GM18505 (cell line): ENCODE measurements around the gene RBM18.

Experiments
- ATAC-seq: cut with Tn5 transposase; IDR thresholded peaks from one replicate; pipeline ENCODE4 v1.9.1; 2021; ENCODE audit not compliant: unreplicated experiment
- POLR2A ChIP-seq: IDR thresholded peaks from 4 replicates; pipeline ENCODE4 v1.6.1; 2011; ENCODE audit warnings: borderline replicate concordance; ENCODE audit not compliant: insufficient read depth, insufficient read length; ENCODE audit errors: extremely low read depth

RBM18 gene

DNA sequence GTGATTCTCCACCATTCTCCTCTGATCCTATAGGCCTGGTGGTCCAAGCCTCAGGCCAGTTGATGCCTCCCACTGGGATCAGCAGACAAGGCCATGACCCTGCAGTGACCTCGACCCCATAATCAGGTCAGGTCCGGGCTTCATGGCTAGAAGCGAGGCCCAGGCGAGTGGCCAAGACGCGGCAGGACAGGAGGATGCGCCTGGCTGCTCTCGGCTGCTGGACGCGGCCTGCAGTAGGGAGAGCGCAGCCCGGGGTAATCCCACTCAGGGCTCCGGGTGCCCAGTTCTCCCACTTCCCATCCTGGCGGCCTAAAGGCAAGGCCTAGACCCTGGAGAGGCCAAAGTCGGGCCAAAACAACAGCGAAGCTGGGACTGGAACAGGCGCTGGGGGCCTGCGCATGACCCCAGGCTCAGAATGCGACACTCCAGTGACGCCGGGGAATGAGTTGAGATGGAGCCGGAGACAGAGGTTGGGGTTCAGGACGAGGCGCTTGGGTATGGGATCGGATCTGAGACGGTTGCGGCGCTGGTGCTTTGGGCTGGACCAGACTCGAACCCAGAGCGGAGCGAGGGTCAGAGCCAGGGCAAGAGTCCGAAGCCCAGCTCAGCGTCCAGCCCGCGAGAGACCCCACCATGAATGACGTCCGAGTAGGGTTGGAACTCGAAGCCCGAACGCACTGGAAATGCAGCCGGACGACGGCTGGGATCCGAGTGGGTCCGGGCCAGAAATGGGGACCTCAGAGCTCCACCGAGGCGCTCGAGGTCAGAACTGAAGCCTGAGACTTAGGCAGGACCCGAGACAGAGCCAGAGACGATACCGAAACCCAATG, 39.1 kb downstream of the RBM18 start:
- no peak for ATAC-seq
- TF ChIP-seq POLR2A, result no peak

- TF ChIP-seq POLR2A, result no peak
- ATAC-seq, result no peak
These were observed 41.2 kb downstream of the RBM18 start for GRCh38 chr9:122223435-122223834.

DNA sequence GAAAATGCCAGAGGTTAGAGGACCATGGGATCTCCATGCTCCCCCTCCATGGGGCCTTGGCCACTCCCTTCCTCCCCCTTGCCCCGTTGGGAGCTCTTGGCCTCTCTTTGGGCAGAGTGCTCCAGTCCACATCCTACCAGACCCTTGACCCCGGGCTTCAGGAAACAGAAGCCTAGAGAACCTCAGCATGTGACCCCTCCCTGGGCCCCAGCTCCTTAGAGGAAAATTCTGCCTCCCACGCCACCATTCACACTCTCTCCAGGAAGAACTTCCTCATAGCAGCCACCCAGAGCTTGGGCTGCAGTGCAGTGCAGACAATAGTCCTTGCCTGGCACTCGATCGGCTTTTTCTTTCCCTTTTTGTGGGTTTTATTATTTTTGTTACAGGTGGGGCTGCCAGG, 41.8 kb downstream of the RBM18 start:
- ATAC-seq, result no peak
- TF ChIP-seq POLR2A, result no peak

DNA sequence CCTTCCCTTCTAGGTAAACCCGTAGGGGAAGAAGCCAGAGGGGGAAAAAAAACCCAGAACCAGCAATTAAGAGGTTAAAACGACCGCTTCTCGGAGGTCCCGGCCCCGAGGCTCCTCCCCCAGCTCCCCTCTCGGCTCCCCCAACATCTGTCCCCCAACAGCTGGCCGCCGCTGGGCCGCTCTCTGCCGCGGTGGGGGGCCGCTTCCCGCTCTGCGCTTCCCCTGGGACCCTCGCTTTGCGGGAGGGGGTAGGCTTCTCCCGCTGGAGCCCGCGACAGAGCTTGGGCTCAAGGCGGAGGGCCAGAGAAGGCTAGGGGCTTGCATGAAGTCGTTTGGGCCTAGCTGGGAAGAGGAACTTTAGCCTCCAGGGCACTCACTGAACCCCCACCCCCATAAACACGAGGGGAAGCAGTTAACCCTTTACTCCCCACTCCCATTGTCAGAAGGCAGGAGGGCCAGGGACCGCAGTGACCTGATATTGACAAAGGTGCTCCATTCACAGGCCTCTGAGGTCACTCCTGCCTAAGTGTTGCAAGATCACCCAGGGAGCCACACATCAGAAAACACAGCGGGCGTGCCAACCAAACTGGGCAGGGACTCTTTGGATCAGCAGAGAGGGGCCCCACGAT, 43.3 kb downstream of the RBM18 start:
- ATAC-seq, result no peak
- TF ChIP-seq POLR2A, result no peak

DNA sequence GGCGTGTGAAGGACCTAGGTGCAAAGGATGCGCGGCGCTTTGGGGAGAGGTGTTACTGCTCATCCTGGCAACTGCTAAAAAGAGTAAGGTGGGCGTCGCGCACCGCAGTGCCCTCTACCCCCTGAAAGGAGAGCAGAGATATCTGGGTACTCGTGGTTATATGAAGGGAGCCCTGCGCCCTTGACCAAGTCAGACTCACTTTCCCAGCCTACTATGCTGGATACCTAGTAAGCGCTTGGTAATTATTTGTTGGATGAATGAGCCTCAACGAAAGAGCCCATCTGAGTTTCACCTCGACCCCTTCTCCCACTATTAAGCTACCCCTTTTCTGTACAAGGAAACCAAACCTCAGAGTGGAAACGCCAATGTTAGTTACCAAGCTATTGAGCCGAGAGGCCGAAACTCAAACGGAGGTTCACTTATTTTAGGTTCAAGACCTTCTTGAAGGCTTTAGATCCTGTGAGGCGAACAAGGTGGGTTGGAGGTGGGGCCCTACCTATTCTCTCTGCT, 43.9 kb downstream of the RBM18 start:
- ATAC-seq, result no peak

GRCh38 chr9:122219856-122220672, 44.6 kb downstream of the RBM18 start:
- TF ChIP-seq POLR2A, result no peak
- no peak for ATAC-seq

More for the DNA sequence above, 43.9 kb downstream of the RBM18 start:
- TF ChIP-seq POLR2A, result no peak

DNA sequence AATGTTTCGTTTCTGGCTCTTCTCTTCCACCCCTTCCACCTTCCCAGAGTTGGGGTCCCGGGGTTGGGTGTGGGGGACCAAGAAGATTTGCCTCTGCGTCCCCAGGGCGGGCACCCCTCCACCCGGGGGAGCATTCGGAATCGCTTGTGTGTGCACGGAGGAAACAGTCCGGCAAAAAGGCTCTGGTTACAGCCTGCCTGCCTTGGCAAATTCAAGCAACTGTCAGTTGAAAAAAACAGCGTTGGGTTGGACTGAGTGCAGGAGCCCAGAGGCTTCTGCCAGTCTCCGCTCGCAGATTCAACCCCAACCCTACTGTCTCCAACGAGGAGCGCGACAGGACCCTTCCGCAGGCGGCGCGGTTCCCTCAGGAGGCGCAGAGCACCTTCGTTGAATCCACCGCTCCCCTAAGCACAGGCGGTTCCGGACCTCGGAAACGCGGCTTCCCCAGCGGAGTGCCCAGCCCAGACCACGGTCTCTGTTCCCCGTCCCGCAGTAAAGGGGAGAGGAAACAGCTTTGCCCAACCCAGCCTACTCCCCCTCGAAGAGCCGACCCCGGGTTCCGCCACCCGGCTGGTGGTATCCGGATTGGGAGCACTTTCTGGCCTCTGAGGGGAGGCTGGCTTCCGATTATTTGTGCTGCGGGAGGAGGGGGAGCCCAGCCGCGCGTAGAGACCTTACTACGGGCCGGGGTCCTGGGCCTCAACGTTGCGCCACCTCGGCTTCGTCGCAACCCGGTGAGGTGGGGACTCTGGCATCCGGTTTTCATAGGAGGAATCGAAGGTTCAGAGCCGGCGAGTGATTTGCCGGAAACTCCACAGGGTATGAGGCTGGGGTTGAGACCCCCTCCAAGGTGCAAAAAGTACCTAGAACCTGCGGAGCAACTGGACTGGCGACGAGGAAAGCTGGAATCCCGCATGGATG, 45.4 kb downstream of the RBM18 start:
- no peak for ATAC-seq
- TF ChIP-seq POLR2A, result no peak

DNA sequence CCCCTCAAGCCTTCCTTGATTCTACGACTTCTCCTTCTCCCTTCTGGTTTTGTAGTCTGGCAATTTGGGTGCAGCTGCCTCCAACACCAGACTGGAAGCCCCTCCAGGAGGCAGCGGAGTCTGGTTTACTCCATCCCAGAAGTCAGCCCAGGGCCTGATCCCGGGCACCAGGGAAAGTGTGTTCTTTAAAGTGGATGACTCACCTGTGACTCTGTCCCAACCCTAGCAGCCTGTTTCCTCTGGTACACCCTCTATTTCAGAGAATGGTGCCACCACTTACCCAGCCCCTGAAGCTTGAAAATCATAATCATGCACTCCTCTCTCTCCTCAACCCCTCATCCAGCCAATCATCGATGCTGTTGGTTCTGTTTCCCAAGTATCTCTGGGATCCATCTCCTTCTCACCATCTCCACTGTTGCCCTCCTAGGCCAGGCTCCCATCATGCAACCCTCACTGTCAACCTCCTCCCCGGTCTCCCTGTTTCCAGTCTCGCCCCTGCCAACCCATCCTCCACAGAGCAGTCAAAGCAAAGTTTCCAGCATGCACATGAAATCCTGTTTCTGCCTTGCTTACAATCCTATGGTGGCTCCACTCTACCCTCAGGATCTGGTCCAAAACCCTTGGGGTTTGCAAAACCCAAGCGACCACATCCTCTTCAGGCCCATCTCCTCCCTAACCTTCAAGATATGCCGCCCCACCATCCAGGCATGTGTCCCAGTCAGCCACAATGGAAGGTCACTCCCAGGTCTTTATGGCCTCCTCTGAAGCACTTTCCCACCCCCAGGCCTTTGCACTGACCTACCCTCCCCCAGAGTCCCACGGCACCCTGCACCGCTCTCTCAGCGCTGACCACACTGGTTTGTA, 46.3 kb downstream of the RBM18 start:
- TF ChIP-seq POLR2A, result no peak
- no peak for ATAC-seq

- TF ChIP-seq POLR2A, result no peak
- no peak for ATAC-seq
These were observed 47.0 kb downstream of the RBM18 start for GRCh38 chr9:122217640-122218039.

DNA sequence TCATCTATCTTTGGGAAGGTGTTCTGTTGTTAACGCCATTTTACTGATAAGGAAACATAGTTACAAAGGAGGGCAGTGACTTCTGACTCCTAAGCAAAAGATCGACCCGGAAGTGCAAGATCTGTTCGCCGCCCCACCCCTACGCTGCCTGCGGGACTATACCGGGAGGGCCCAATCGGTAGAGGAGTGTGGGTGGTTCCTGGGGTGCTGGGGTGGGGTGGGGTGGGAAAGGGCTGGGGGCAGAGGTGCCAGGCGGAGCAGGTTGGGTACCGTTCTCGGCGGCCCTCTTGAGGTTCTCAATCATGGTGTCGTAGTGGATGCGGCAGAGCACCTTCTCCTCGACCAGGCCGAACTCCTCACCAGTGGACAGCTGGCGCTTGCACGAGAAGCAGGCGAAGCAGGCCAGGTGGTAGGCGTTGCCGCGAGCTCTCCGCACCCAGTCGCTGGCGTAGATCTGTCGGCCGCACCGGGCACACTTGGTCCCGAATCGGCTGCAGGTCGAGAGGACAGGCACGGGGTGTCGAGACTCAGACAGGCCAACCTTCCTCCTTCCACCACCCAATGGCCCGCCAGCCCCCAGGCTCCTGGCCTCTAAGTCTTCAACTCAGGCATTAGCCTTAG, 47.7 kb downstream of the RBM18 start:
- no peak for TF ChIP-seq POLR2A
- ATAC-seq, result no peak

GRCh38 chr9:122216138-122216797, 48.4 kb downstream of the RBM18 start:
- TF ChIP-seq POLR2A, result no peak
- ATAC-seq, result no peak

DNA sequence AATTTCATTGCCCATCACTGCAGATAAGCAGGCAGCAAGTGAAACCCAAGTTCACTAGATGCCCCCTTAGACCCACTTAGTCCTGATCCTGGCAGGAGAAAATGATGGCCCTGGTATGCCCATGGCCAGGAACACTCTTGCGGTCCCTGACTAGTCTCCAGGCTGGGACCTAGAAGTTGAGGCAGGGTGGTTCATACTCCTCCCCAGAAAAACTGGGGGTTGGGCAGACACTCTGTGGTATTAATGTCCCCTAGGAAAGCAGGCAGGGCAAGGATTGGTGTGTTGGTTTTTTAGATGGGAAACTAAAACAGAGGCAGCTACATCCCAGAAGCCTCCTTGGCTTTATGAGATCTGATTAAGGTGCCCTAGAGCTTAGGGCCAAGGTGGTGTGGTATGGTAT, 49.0 kb downstream of the RBM18 start:
- no peak for ATAC-seq
- no peak for TF ChIP-seq POLR2A
